HTR-8/SVneo (cell line): ENCODE data around the gene NKIRAS1.
"Not testable (repeated sequence)": the region's sequence is repeated elsewhere in the genome, so short reads cannot be mapped to it uniquely, and the experiment has no call there.

Experiments
- DNase-seq: peaks from one replicate; pipeline ENCODE4 v3.0.0; 2011; ENCODE audit warnings: low spot score, mixed read lengths; ENCODE audit not compliant: insufficient read length
- FAIRE-seq: peaks from 2 replicates; lab custom pipeline; 2011; peaks lifted over from hg19 to GRCh38; lab: Jason Lieb, UNC

The NKIRAS1 gene

DNA sequence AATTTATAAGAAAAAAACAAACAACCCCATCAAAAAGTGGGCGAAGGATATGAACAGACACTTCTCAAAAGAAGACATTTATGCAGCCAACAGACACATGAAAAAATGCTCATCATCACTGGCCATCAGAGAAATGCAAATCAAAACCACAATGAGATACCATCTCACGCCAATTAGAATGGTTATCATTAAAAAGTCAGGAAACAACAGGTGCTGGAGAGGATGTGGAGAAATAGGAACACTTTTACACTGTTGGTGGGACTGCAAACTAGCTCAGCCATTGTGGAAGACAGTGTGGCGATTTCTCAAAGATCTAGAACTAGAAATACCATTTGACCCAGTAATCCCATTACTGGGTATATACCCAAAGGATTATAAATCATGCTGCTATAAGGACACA is 4.5 kb downstream of the NKIRAS1 start:
- not testable (repeated sequence) for DNase-seq, FAIRE-seq

DNA sequence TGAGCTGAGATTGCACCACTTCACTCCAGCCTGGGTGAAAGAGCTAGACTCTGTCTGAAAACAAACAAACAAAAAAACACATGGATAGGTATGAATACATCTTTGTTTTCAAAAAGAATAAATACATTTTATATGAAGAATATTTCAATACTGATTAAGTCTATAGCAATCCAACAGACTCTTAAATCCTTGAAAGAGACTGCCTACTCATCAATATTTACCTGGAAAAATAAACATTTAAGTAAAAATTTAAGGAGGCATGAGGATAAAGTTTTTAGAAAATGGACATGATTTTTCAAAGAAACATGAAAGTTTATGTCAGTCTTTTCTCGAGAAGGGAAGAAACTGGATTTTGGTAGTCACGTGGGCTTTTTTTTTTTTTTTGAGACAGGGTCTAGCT is 5.4 kb downstream of the NKIRAS1 start:
- FAIRE-seq: no peak
- DNase-seq: no peak

DNA sequence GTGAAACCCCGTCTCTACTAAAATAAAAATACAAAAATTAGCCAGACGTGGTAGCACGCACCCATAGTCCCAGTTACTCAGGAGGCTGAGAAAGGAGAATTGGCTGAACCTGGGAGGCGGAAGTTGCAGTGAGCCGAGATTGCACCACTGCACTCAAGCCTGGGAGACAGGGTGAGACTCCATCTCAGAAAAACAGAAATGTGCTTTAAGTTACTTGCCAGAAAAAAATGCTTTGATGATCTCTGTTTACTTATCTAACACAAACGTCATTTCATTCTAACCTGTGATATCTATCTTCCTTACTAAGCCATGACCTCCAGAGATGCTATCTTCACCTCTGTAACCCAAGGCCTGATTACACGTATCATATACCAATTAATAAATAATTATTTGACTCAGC is 7.4 kb downstream of the NKIRAS1 start:
- FAIRE-seq (no peak), DNase-seq (no peak)

DNA sequence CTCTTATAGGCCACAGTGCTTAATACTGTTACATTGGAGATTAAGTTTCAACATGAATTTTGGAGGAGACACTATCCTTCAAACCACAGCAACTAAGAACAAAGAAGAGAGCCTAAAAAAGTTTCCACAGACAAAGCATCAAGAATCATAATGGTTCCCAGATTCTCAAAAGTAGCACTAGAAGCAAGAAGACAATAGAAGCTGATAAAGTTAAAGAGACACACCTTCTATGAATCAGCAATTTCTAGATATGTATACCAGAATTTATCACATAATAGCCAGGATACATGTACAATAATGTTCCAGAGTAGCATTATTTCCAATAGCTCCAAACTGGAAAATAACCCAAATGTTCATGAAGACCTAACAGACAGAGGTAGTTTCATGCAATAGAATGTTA is 12.2 kb downstream of the NKIRAS1 start:
- FAIRE-seq (no peak), DNase-seq (no peak)

DNA sequence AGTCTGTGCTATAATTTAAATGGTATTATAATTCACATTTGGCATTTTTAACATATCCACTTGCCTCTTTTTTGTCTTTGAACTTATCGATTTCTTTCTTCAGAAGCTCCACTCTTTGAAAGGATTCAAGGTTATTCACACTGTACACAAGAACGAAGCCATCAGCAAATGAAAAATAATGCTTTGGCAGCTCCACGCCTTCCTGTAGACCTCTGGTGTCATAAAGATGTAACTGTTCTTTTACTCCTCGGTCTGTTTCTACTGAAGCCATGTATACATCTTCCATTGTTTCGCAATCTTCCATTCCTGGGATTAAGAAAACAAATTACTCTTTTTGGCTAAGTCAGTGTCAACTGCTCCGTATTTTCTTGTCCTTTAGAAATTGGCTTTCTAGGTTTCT is 16.0 kb downstream of the NKIRAS1 start:
- FAIRE-seq: no peak
- peak; percentile 18 for DNase-seq

DNA sequence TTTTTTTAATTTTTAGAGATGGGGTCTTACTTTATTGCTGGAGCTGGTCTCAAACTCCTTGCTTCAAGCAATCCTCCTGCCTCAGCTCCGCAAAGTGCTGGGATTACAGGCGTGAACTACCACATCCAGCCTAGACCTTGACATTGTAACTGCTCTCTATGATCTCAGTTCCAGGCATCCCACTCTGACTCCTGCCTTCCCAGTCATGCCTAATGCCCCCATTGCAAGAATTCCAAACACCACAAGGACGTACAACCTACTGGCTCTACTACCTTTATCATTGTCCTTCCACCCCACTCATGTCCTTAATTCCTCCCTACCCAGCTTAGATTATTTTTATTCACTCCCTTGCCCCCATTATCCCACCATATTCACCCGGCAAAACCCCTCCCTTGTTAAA is 21.6 kb downstream of the NKIRAS1 start:
- FAIRE-seq (no peak), DNase-seq (no peak)

DNA sequence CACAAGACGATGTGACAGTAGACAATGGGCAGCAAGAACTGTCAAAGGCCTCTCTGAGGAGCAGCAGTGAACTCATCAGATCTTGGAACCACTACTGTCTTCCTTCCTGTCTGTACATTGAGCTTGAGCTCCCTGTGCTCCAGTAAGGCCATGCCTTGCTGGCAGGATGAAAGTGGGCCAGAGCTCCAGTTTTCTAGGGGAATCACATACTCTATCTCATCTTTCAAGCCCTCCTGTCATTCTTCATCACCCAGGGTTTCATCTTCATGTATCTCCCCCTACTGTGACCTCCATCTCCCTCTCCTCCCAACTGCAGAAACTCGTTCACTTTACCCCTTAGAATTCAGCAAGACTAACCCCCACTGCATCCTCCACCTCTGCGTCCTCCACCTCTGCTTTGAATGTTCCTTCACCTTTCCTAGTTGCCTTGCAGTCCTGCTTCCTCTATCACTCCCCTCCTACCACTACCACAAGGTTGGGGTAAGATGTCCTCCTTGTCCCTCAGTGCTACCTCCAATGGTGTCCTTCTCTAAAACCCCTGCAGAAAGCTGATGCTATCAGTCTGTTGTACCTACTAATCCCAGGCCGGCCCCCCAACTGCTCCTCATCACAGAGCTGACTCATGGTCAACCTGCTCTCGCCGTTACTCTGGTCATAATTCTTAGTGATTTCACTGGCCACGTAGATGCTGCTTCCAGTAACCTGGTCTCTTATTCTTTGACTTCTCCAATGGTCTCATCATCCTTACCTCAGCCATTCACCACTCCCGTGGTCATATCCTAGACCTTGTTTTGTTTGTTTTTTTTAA is 22.3 kb downstream of the NKIRAS1 start:
- FAIRE-seq: no peak
- DNase-seq: no peak

DNA sequence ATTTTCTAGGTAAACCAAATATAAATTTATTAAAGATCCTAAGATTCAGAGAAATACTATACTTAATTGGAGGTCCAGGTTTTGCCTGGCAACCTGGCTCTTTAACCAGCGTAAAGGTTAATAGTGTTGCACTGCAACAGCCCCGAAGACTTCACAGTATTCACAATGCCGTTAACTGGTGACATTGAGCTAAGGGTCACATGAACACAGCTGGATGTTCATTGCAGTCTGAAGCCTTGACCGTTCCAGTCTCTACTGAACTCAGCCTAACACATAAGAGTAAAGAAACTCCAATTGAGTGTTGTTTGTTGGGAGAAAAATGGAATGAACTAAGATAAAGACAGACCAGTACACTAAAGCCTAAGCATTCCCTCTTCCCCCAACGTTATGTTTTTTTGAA is 26.8 kb downstream of the NKIRAS1 start:
- DNase-seq (no peak), FAIRE-seq (no peak)

DNA sequence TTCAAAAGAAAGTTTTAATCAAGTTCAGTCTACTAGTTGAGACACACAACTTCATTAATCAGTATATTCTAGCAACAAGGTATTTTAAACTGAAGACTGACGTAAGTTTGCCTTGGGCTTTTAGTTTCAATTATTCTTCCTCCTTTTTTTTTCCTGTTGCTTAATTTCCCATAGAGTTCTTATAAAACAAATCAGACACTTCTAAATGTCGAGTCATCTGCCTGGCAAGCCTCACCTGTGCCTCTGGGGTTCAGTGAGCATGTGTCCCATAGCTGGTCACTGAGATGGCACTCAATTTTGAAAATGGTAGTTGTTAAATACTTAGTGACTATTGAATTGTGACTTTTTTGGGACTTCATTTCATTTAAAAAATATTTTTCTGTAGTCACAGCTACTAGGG is 27.4 kb downstream of the NKIRAS1 start:
- DNase-seq (no peak), FAIRE-seq (no peak)

DNA sequence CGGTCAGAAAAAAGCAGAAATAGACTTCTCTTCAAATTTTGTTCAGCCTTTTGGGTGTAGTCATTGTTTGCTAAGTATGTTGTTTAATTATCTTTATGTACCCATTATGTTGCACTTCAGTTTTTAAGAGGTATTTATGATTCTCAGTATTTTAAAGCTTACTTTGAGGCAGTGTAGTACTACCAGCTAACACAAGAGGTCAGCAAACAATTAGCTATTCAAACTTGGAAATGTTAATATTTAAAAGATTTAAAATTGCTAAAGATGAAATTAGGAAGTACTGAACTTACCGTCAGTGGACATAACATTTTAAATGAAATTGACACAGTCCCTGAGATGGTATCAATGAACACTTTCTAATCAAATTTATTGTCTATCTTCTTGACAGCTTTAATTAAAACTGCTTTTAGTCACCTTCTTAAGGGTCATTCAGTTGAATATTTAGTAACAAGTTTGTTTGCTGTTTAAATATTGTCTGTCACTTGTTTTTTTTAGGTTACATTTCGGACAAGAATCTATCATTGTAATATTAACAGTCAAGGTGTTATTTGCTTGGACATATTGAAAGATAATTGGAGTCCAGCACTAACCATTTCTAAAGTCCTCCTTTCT is 28.1 kb downstream of the NKIRAS1 start:
- DNase-seq (no peak), FAIRE-seq (no peak)

DNA sequence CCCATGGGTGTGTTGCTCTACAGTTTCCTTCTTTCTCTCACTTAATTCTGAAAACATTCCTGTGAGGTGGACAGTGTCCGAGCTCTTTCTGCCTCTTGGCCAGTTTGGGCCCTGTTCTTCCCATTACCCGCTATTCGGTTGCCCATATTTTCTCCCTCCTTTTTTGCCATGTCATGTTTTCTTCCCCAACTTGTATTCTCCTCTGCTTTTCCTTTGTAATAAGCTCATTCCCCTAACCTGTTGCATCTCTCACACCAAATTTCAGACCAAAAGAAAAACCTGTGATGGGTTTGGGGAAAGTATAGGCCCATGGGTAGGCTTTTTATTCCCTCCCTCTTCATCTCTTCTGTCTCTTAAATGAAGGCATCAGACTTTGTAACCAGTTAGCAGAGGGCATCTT is 30.5 kb downstream of the NKIRAS1 start:
- DNase-seq (no peak), FAIRE-seq (no peak)

DNA sequence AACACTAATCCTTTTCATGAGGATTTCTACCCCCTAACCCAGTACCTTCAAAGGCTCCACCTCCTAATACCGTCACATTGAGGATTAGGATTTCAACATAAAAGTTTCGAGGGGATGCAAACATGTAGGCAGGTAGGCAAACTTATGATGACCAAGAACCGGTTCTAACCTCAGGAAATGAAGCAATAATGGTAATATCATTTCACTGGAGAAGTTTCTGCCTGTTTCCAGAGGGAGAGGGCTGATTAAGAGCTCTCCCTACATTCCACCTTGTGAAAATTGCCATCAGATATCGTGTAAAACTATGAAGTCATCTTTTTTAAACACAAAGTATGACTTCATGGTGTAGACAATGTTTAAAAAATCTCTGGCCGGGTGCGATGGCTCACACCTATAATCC is 31.6 kb downstream of the NKIRAS1 start:
- no peak for FAIRE-seq
- DNase-seq: no peak

DNA sequence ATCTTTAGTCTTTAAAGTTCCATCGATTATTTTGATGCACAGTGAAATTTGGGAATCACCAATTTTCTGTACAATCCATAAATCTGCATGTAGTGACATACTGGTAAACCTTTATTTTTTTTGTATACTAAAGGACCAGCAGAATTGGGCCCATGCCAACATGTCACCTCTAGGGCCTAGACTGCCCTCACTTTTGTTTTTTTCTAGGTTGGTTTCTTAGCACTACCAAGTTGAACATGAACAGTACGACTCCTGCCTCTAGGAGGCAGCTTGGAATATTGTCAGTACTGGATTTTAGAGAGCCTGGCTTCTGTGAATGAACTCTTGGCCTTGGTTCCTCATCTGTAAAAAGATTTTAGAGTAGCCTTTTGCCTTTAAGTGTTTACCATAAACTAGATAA is 32.3 kb downstream of the NKIRAS1 start:
- DNase-seq: no peak
- FAIRE-seq: no peak

DNA sequence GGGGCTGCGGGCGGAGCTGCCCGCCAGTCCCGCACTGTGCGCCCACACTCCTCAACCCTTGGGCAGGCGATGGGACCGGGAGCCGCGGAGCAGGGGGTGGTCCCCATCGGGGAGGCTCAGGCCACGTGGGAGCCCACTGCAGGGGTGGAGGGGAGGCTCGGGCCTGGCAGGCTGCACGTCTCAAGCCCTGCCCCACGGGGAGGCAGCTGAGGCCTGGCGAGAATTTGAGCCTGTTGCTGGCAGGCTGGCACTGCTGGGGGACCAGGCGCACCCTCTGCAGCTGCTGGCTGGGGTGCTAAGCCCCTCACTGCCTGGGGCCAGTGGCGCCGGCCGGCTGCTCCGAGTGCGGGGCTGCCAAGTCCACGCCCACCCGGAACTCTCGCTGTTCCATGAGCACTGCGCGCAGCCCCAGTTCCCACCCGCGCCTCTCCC is 34.3 kb downstream of the NKIRAS1 start:
- FAIRE-seq (no peak), DNase-seq (no peak)

DNA sequence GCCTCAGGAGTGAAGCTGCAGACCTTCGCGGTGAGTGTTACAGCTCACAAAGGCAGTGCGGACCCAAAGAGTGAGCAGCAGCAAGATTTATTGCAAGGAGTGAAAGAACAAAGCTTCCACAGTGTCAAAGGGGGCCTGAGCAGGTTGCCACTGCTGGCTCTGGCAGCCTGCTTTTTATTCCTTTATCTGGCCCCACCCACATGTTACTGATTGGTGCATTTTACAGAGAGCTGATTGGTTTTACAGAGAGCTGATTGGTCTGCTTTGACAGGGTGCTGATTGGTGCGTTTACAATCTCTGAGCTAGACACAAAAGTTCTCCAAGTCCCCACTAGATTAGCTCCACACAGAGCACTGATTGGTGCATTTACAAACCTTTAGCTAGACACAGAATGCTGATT is 34.8 kb downstream of the NKIRAS1 start:
- not testable (repeated sequence) for FAIRE-seq

DNA sequence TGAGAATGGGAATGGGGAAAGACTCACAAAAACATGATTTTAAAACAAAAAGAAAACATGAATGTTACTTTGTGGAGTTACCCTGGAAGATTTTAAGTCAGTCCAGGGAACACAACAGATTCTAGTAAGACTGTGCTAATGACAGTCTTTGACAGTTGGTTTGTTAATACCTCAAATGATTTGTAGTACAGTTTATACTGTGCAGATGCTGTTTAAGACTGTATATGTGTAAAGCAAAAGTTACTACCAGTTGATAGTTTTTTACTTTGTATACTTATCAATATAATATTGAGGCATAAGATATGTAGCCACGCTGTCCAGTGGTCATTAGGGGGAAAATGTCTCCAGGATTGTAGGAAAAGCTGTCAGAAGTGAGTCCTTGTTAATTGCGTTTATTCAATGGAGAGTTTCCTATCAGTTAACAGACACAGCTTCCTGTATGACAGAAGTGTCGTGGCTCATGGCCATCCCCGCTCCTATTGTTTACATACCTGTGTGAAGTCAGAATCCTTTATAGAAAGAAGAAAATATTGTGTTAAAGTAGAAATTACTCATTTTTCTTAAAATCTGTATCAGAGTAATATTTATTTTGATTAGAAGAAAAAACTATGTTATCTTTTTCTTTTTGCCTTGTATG is 36.0 kb downstream of the NKIRAS1 start:
- no peak for FAIRE-seq
- no peak for DNase-seq

More for the DNA sequence above, 34.8 kb downstream of the NKIRAS1 start:
- DNase-seq: not testable (repeated sequence)

DNA sequence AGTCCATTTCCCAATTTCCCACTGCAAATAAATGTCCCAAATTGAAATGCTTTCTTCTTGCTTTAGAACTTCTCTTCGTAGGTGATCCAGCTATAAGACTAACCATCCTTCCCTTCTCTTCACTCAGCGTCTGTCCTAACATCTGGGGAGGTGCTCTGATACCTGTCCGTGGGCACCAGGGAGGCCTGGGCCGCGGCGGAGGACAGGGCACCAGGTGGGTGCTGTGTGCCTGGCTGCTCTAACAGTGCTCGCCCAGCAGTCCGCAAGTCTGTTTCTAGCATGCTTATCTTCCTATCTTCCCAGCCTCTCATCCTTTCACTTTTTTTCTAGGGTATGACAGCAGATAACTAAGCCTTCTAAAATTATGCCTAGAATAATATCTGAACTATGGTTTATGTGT is 37.3 kb downstream of the NKIRAS1 start:
- no peak for FAIRE-seq
- no peak for DNase-seq

DNA sequence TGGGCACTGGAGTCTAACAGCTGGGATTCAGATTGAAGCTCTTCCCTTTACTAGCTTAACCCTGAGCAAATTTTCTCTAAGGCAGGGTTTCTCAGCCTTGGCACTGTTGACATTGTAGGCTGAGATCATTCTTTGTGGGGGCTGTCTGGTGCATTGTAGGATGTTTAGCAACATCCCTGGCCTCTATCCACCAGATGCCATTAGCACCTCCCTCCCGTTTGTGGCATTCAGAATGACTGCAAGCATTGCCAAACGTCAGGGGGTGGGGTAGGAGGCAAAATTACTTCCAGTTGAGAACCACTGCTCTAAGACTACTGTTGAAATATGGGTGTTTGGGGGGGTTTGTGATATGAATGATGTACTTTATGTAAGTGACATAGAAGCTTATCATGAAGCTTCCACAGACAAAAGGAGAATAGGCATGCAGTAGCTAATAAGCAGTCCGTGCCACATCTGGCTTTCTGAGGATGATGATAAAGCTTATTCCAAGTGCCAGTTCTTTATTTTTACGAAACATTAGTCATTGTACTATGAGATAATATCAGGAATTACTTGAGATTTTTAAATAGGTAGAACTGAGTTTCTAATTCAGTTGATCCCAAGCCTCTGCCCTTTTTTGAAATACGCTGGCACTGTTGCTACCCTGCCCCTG is 39.3 kb downstream of the NKIRAS1 start:
- peak; percentile 20 for FAIRE-seq

DNA sequence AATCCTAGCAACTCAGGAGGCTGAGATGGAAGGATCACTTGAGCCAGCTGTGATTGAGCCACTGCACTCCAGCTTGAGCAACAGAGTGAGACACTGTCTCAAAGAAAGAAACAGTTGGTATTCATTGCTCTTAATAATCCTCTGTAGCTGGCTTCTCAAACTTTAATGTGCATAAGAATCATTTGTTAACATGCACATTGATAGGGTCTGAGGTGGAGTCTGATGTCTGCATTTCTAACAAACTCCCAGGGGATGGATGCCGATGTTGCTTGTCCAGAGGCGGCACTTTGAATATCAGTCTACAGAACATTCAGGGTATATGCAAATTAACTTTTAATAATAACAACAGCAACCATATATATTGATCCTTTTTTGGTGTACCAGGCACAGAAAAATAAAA is 39.9 kb downstream of the NKIRAS1 start:
- DNase-seq (no peak), FAIRE-seq (no peak)

More for the DNA sequence above, 39.3 kb downstream of the NKIRAS1 start:
- DNase-seq: peak; percentile 46

DNA sequence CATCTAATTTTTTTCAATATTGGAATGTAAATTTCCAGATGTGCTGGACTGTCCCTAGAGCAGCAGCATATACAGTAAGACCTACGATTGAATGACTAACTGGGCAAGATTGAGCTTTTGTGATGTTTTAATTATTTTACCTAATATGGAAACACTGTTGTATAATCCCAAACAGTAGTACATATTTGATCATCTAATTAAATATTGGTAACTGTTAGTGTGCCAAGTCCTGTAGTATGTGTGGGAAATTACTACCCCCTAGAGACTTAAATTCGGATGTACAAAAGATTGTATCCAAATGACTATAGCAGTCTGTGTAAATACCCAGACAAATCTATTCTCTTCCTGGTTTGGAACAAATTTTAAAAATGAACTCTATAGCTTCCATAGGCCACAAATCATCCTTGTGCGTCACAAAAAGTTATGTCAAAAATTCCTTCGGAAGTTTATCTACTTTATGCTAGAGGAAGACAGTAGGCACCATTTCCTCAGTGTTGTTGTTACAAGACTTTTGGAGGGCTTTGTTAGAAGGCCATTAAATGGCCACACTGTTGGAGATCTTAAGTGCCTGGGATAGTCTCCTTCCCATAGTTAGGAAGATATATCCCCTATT is 41.6 kb downstream of the NKIRAS1 start:
- FAIRE-seq: no peak
- DNase-seq: no peak
